Hair follicle dermal papilla cell (primary cell): ENCODE measurements around the gene TRAF4. TPM values are rescaled to one million over a fixed set of nuclear protein-coding genes. Genes with fewer than 3 reads are reported as not detected.

Source experiments
- small RNA-seq: library from RNA; depleted of rRNA; stranded (forward); fragments of <200 nt; gene quantifications from one replicate; pipeline ENCODE3, GENCODE V24; 2012
- total RNA-seq: library from RNA; depleted of rRNA; stranded (reverse); fragments of >200 nt; gene quantifications from 2 replicates; pipeline ENCODE4 v1.2.3, GENCODE V29; 2012

TRAF4 gene, protein sequence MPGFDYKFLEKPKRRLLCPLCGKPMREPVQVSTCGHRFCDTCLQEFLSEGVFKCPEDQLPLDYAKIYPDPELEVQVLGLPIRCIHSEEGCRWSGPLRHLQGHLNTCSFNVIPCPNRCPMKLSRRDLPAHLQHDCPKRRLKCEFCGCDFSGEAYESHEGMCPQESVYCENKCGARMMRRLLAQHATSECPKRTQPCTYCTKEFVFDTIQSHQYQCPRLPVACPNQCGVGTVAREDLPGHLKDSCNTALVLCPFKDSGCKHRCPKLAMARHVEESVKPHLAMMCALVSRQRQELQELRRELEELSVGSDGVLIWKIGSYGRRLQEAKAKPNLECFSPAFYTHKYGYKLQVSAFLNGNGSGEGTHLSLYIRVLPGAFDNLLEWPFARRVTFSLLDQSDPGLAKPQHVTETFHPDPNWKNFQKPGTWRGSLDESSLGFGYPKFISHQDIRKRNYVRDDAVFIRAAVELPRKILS
- total RNA-seq, result 36.6 and 39.3 TPM in 2 replicates

DNA sequence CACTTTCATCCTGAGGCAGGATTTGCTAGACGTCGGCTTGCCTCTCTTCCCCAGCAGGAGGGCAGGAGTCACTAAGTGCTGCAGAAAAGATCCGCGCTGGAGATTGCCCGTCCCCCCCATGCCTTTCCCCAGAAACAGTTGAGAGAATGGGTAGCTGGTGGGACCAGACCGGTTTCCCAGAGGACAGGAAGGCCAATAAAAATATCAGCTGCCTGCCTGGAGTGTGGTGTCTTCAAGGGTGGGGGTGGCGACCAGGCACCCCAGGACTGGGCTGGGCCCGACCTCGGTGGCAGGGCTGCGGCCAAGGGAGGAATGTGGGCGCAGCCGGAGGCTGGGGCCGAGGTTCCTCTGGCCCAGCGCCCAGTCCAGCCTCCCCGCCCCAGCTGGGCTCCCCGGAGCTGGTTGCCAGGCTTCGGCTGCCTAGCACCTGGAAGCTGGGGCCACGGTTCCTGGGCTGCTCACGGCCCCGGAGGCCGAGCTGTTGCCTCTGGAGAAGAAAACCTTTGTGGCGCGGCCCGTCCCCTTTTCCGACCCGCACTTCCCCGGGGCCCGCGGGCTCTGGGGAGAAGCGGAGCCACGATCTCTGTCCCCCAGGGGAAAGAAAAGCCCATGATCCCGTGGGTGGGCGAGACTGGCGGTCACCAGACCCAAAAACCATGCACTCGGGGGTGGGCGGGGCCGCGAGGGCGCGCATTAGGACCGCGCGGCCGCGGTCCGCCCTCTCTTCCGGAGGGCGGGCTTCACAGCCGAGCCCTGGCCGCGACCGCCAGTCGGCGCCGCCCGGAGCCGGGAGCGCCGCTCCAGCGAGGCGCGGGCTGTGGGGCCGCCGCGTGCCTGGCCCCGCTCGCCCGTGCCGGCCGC lies at the start of gene TRAF4:
Gene TRAF4 (plus strand): TSS at position 769 of the 861 bp plus-strand sequence. CDS start 102 bp downstream, outside the sequence.

GRCh38 chr17:28711723-28712031 lies 32.1 kb upstream of the TRAF4 start, which contains the start of gene PROCA1:
Gene PROCA1 (minus strand): TSS chr17:28711888. CDS start chr17:28711660, 228 bp downstream.

GRCh38 chr17:28717578-28718332 lies 26.1 kb upstream of the TRAF4 start, which contains the start of gene RAB34:
Gene RAB34 (minus strand): TSS chr17:28717868. CDS start chr17:28717266, 602 bp downstream.

DNA sequence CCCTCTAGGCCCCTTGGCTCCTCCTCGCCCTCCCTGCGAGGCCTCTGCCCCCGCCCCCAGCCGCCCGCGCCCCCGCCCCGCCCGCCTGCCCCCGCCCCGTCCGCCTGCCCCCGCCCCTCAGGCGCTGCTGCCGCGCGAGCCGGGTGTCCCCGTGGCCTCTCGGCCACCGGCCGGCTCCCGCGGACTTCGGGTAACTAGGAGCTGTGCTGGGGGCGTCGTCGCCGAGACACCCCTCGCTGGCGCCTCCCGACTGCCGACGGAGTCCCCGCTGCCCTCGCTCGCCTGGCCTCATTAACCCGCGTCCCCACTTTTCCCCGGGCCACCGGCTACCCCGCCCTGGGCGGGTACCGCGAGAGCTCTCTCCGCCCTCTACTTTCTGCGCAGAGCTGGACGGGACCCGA lies 17.6 kb upstream of the TRAF4 start, which contains the start of gene TLCD1:
Gene TLCD1 (minus strand): TSS at position 8 of the 401 bp plus-strand sequence. CDS start 136 bp downstream, outside the sequence.

GRCh38 chr17:28728364-28729200 lies 15.2 kb upstream of the TRAF4 start, which contains the start of gene NEK8:
Gene NEK8 (plus strand): TSS chr17:28728788. CDS start chr17:28728814, 26 bp downstream.

Small RNA genes within 50 kb of the gene (small RNA-seq; reads per million reads assigned to genes)
- gene SNORD42A (not detected), gene SNORD42B (1.5 reads per million, percentile 35 among the genes with 10 or more reads in this experiment), gene SNORD4A (not detected), gene SNORD4B (not detected)

Other genes with a start within 250 kb of the TRAF4 start
- gene FOXN1, start 237.7 kb upstream of the TRAF4 start, total RNA-seq, result not detected in 2 replicates
- 20.4 and 22.0 TPM in 2 replicates for gene UNC119, start 191.4 kb upstream of the TRAF4 start, total RNA-seq
- gene PIGS, start 172.5 kb upstream of the TRAF4 start, total RNA-seq, result 60.2 and 61.0 TPM in 2 replicates
- gene ALDOC, start 167.1 kb upstream of the TRAF4 start, total RNA-seq, result 56.8 and 65.1 TPM in 2 replicates
- 5.4 and 6.2 TPM in 2 replicates for gene SPAG5, start 145.0 kb upstream of the TRAF4 start, total RNA-seq
- 2.1 and 4.7 TPM in 2 replicates for gene RSKR, start 129.8 kb upstream of the TRAF4 start, total RNA-seq
- gene BLTP2, start 98.9 kb upstream of the TRAF4 start, total RNA-seq, result 163 and 173 TPM in 2 replicates
- 35.2 and 39.1 TPM in 2 replicates for gene SDF2, start 82.1 kb upstream of the TRAF4 start, total RNA-seq
- gene SUPT6H, start 81.8 kb upstream of the TRAF4 start, total RNA-seq, result 58.0 and 67.8 TPM in 2 replicates
- gene PROCA1, start 32.1 kb upstream of the TRAF4 start, total RNA-seq, result 0.65 and 1.9 TPM in 2 replicates
- 186 and 192 TPM in 2 replicates for gene RAB34, start 26.1 kb upstream of the TRAF4 start, total RNA-seq
- gene RPL23A, start 24.0 kb upstream of the TRAF4 start, total RNA-seq, result 245 and 263 TPM in 2 replicates
- gene TLCD1, start 17.8 kb upstream of the TRAF4 start, total RNA-seq, result 3.9 and 4.9 TPM in 2 replicates
- 5.2 TPM in 2 replicates for gene NEK8, start 15.2 kb upstream of the TRAF4 start, total RNA-seq
- gene FAM222B, start 98.8 kb downstream of the TRAF4 start, total RNA-seq, result 6.8 and 7.3 TPM in 2 replicates
- 41.9 and 45.8 TPM in 2 replicates for gene ERAL1, start 111.0 kb downstream of the TRAF4 start, total RNA-seq
- gene FLOT2, start 153.7 kb downstream of the TRAF4 start, total RNA-seq, result 44.1 and 45.8 TPM in 2 replicates
- gene DHRS13, start 159.1 kb downstream of the TRAF4 start, total RNA-seq, result 1.5 and 2.9 TPM in 2 replicates
- gene PHF12, start 207.5 kb downstream of the TRAF4 start, total RNA-seq, result 39.2 and 41.4 TPM in 2 replicates